Activated CD4-positive, alpha-beta T cell treated with anti-CD3 and anti-CD28 coated beads, Interleukin-2, Interleukin-4, amounts not matched to agents 100 ng/mL and 50 ng/mL, durations not matched to agents 16 hours and 8 hours (primary cell): ENCODE measurements around the gene CCNY.
"Not testable (repeated sequence)": the region's sequence is repeated elsewhere in the genome, so short reads cannot be mapped to it uniquely, and the experiment has no call there.

Experiments
- DNase-seq: peaks from one replicate; pipeline ENCODE4 v3.0.0-alpha.2; 2020; ENCODE audit warnings: low spot score

The CCNY gene

DNA sequence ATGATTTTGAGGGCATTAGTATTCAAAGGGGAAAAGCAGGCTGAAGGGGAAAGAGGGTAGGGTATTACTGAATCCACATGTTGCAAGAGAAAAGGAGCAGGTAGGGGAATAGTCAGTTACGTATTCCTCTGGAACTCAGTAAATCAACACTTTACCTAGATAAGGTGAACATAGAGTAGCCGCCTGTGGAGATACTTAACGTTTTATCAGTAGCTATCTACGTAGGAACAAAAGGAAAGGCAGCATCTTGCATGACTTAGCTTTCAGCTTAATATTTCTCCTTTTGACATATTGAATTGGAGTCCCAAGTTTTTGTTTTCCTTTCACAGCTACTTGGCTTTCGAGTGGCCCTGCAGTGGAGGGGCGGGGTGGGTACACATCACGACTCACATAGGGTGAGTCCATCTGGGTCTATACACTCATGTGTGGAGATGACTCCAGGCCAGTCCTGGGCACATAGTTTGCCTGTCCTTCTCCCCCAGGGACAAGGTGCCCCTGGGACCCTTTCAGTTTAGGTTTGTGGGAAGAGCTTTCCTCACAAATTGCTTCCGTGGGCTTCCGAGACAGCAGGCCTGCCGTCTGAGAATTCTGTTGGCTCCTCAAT, 48.1 kb downstream of the CCNY start:
- no peak for DNase-seq

- no peak for DNase-seq
Measured at GRCh38 chr10:35386594-35387174, 50.4 kb downstream of the CCNY start.

GRCh38 chr10:35387768-35388167, 51.5 kb downstream of the CCNY start:
- DNase-seq = no peak

DNA sequence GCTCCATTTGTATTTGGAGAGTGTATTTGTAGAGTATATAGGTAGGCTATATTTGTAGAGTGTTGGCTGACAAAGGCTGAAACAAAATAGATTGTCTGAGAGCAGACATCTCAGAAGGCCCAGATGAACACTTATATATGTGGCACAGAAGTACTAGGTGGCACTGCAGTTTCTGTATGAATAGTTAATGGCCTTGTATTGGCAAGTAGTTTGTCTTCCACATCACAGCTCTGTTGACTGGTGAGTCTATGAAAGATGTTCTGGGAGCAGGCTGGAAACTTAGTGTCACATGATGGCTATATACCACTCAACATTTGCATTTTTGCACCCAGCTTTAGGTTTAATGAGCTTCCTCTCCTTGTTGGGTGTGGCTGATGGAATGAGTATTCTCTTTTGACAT, 51.9 kb downstream of the CCNY start:
- no peak for DNase-seq

GRCh38 chr10:35388682-35389081, 52.4 kb downstream of the CCNY start:
- no peak for DNase-seq

- no peak for DNase-seq
Measured at GRCh38 chr10:35390161-35390840, 54.0 kb downstream of the CCNY start.

GRCh38 chr10:35390843-35391152, 54.5 kb downstream of the CCNY start:
- DNase-seq = no peak

DNA sequence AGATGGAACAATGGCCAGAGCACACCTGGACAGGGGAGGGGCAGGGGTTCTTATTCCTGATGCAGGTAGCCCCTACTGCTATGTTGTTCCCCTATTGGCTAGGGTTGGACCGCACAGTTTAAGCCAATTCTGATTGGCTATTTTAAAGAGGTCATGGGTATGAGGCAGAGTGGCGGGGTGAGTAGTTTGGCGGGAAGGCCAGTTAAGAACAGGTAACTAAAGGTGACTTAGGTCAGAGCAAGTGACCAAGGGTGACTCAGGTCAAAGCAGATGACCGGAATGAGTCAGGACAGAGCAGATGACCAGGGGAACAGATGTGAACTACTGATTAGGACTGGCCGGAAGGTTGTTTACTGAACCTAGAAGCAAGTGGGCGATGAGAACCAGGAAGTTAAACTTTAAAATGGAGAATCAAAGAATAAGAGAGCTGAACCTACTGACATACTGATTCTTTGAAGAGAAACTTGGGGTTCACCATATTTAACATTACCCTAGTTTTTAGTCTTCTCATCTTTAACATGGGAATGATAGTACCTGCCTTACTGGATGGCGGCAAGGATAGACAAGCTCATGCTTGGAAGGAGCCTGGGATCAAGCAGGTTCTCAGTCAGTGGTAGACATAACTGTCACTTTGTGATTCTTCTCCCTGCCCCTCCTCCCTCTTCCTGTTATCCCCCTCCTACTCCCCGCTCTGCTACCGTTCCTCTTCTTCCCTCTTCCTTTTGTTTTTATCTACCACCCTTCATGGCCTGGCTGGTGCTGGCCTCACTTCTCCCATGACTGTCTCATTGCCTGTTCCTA, 55.0 kb downstream of the CCNY start:
- DNase-seq = no peak

GRCh38 chr10:35391954-35392262, 55.6 kb downstream of the CCNY start:
- no peak for DNase-seq

- DNase-seq = no peak
Measured at GRCh38 chr10:35392482-35393228, 56.3 kb downstream of the CCNY start.

DNA sequence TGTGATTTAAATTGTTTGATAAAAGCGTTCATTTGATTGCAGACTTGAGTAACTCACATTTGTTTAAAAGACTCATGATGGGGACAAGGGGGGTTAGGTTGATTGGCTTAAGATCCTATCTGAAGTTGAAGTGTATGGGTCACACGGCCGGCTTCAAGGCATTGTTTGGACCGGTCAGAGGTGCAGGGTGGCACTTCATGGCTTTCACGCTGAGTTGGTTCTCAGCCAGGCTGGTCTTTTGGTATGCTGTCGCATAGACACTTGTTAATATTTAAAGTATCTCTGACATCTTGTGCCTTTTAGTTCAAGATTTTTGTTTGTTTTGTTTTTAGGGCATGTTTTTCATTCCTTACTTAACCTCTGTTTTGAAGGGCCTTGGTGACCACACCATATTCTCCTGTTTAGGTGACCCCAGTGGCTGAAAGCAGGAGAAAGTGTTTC, 58.1 kb downstream of the CCNY start:
- no peak for DNase-seq

- no peak for DNase-seq
Measured at GRCh38 chr10:35394934-35395333, 58.6 kb downstream of the CCNY start.

- DNase-seq = no peak
Measured at GRCh38 chr10:35396560-35397434, 60.5 kb downstream of the CCNY start.

- DNase-seq = no peak
Measured at GRCh38 chr10:35397953-35398352, 61.6 kb downstream of the CCNY start.

- DNase-seq = no peak
Measured at GRCh38 chr10:35398355-35398754, 62.0 kb downstream of the CCNY start.

- no peak for DNase-seq
Measured at GRCh38 chr10:35398908-35399307, 62.6 kb downstream of the CCNY start.

GRCh38 chr10:35399414-35400009, 63.2 kb downstream of the CCNY start:
- no peak for DNase-seq

DNA sequence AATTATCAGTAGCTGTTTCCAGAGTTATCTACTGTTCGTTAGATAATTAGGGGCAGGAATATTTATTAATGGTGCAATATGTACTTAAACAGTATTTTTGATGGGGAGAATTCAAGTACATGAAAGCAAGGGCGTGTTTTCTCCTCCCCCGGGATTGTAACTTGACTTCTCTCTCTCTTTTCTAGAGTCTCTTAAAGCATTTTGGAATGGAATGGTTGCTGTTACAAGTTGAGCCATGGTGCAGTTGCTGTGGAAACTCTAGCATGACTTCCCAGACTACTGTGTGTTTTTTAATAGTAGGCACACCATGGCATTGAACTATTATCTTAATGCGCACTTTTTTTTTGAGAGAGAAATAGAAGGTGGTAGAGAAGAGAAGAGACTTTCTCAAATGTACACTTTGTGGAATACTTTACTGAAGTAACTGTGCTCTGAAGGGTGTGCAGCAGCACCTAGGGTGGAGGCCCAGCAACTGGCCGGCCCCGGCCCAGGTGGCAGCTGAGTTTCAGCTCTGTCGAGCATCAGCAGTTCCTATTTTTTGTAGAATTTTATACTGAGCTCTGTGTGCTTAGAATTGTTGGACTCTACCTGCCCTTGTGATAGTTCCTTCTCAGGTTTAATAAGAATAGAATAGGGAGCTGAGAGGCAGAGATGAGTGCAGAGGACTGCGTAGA, 64.4 kb downstream of the CCNY start:
- no peak for DNase-seq

GRCh38 chr10:35403491-35403890, 67.2 kb downstream of the CCNY start:
- DNase-seq = not testable (repeated sequence)

- DNase-seq = not testable (repeated sequence)
Measured at GRCh38 chr10:35404077-35404476, 67.8 kb downstream of the CCNY start.
